Cardiac fibroblast (primary cell): Measurements from ENCODE around the gene ZDHHC5.
"Not testable (repeated sequence)": the region's sequence is repeated elsewhere in the genome, so short reads cannot be mapped to it uniquely, and the experiment has no call there.

ENCODE experiments used
- DNase-seq, 2 donors: peaks; one replicate each; pipeline versions ENCODE4 v3.0.0 to v3.0.0-alpha.2; 2010; ENCODE audit warnings: low read depth in 2 of 2
- H3K4me3 ChIP-seq, 2 donors: replicated peaks in 1 of 2; 1 replicate in 1 of 2; 2 replicates in 1 of 2; pipeline ENCODE4 v1.5.1; 2011; ENCODE audit warnings: low read depth in 2 of 2, low read length in 2 of 2, mild to moderate bottlenecking in 2 of 2, moderate library complexity in 1 of 2
- TF ChIP-seq, protein P1 (sequence below): IDR thresholded peaks from one replicate; pipeline ENCODE4 v1.5.1; 2011; ENCODE audit warnings: low read depth, mild to moderate bottlenecking, low read length, inconsistent platforms

Gene ZDHHC5

DNA sequence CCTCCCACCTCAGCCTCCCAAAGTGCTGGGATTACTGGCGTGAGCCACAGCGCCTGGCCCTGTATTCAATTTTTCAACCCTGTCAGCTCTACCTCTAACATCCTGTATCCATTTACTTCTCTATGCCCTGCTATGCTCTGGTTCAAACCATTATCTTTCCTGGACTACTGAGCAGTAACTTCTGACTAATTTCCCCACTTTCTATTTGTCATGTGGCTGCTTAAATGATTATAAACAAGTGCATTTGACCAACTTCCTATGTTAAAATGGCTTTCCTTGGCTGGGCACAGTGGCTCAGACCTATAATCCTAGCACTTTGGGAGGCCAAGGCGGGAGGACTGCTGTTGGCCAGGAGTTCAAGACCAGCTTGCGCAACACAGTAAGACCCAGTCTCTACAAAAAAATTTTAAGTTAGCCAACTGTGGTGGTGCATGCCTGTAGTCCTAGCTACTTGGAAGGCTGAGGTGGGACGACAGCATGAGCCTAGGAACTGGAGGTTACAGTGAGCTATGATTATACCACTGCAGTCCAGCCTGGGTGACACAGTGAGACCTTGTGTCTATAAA lies 42.0 kb downstream of the ZDHHC5 start:
- TF ChIP-seq, protein P1, sequence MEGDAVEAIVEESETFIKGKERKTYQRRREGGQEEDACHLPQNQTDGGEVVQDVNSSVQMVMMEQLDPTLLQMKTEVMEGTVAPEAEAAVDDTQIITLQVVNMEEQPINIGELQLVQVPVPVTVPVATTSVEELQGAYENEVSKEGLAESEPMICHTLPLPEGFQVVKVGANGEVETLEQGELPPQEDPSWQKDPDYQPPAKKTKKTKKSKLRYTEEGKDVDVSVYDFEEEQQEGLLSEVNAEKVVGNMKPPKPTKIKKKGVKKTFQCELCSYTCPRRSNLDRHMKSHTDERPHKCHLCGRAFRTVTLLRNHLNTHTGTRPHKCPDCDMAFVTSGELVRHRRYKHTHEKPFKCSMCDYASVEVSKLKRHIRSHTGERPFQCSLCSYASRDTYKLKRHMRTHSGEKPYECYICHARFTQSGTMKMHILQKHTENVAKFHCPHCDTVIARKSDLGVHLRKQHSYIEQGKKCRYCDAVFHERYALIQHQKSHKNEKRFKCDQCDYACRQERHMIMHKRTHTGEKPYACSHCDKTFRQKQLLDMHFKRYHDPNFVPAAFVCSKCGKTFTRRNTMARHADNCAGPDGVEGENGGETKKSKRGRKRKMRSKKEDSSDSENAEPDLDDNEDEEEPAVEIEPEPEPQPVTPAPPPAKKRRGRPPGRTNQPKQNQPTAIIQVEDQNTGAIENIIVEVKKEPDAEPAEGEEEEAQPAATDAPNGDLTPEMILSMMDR = no peak
- DNase-seq = no peak
- H3K4me3 ChIP-seq = no peak overlapping the region

DNA sequence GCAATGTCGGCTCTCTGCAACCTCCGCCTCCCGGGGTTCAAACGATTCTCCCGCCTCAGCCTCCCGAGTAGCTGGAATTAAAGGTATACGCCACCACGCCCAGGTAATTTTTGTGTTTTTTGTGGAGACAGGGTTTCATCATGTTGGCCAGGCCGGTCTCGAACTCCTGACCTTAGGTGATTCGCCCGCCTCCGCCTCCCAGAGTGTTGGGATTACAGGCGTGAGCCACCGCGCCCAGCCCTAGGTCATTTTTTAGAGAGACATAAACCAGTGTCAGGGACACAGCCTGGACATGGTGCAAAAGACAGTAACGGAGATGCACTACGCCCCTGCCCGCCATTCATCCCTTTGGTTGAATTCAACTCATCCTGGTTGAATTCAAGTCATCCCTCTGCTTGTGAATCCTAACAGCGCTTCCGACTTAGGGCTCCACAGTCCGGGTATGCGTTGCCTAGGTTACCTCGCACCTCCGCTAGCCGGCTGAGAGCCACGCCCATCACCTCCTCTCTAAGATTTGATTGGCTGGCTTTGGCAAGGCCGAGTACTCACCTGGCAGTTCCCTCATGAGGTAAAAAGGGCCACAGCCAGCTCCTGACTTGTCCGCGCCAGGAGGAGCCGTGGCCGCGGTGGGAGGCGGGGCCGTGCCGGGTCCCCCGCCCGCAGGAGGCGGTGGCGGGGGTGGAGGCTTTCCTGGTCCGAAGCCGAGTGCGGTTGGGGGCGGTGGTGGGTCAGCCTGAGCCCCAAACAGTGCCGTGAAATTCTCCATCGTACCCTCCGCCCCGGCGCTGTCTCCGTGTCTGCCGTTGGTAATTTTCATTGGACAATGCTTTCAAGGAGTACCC lies 43.7 kb downstream of the ZDHHC5 start, which contains the start of gene MED19:
Gene MED19, minus strand, starts transcription at position 802 of the 842 bp plus-strand sequence. Its CDS starts 36 bp downstream, at position 766.
- TF ChIP-seq, protein P1 = no peak

DNA sequence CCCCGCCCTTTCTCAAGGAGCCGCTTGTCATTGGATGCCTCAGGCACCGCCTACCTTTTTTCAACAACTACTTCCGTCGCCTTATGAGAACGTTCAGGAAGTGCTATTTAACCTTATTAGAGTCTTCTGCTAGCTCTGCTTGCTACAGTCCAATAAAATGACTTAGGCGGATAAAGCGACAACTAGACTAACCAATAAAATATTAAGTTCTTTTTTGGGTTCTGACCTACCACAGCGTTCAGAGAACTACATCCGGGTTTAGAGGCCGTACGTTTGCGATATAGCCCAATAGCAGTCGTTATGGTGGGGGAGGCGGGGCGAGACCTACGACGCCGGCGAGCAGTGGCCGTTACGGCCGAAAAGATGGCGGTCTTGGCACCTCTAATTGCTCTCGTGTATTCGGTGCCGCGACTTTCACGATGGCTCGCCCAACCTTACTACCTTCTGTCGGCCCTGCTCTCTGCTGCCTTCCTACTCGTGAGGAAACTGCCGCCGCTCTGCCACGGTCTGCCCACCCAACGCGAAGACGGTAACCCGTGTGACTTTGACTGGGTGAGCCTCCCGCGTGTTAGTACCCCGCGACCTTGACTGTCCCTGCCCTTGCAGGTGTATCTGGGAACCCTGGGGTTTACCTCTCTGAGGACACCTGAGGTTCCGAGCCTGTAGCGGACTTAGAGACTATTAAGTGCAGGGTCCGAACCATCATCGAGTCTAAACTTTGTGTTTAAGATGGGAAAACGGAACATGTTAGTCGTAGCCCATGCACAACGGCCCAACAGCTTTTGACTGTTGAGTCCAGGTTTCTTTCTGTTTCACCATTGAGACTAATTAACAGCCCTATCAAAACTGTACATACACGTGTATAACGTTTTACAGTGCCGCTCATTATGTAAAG lies 44.6 kb downstream of the ZDHHC5 start, which contains the start of gene TMX2:
Gene TMX2, plus strand, starts transcription at position 338 of the 895 bp plus-strand sequence. Its CDS starts 26 bp downstream, at position 364.
- TF ChIP-seq, protein P1 = no peak
- peak; percentile 99 to 100 for DNase-seq
- H3K4me3 ChIP-seq = peak within 1 kb of the TSS; percentile 95 to 98

More for the DNA sequence above, 43.7 kb downstream of the ZDHHC5 start, which contains the start of gene MED19:
- peak within 1 kb of the TSS; percentile 95 to 98 for H3K4me3 ChIP-seq
- peak; percentile 74 to 77 for DNase-seq

DNA sequence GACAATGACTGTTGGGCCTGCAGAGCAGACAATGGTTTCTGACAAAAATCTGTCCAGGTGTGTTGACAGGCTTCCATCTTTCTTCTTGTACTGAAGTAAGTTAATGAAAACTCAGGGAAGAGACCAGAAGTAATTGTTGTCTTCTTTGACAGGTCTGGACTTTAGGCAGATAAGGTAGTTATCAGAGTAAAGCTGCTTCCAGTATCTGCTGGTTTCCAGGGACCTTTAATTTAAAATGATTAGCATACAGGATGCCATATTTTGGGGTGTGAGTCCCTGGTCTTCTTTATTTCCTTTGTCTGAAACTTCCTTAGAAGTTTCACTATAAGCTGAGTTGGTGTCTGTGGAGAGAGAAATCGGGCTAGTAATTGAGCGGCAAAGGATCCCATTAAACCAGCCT lies 45.9 kb downstream of the ZDHHC5 start:
- peak overlapping the region; percentile 95 to 98 for H3K4me3 ChIP-seq
- no peak for DNase-seq
- TF ChIP-seq, protein P1 = no peak

DNA sequence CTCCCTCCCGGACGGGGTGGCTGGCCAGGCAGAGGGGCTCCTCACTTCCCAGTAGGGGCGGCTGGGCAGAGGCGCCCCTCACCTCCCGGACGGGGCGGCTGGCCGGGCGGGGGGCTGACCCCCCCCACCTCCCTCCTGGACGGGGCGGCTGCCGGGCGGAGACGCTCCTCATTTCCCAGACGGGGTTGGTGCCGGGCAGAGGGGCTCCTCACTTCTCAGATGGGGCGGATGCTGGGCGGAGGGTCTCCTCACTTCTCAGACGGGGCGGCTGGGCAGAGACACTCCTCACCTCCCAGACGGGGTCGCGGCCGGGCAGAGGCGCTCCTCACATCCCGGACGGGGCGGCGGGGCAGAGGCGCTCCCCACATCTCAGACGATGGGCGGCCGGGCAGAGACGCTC lies 48.8 kb downstream of the ZDHHC5 start:
- not testable (repeated sequence) for DNase-seq, H3K4me3 ChIP-seq

DNA sequence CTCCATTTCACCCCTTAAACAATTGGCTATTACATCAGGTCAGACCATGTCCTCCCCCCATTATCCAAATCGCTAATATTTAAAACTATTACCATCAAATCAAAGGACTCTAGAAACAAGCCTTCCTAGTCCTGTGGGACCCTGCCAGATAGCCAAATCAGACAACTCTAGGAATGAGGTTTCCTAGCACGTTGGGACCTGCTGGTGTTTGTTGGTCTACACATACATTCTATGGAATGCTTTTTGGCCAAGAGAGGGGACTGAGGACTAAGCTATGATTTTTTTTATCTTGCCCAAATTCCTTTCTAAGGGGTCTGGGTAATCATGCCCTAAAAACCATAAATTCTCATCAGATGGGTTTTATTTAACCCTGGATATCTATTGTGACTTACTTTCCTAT lies 59.3 kb downstream of the ZDHHC5 start:
- TF ChIP-seq, protein P1 = no peak
- DNase-seq = no peak
- H3K4me3 ChIP-seq = no peak overlapping the region
